ENCODE data around the gene DDA1. TPM values are rescaled to one million over a fixed set of nuclear protein-coding genes. Genes with fewer than 3 reads are reported as not detected.

DDA1 gene
- total RNA-seq, 1 experiment from 2014 or later, result 72.5 TPM

GRCh38 chr19:17303167-17303939, 6.0 kb upstream of the DDA1 start, which contains the start of gene ABHD8:
ABHD8 (minus strand) TSS chr19:17303425; CDS start chr19:17301616, 1,809 bp downstream.
- POLR2A ChIA-PET (ENCODE audit: unreplicated experiment), result no interaction called here
- Histone ChIP-seq H3K4me1 (replicated peaks; ENCODE audit: insufficient read depth) (peaks cover 39% of the 10 kb centered on the region), H4K20me1 (ENCODE audit: insufficient read depth) (no peaks in the 10 kb centered on the region), H3K27ac (no peak within 1 kb of the TSS), H3K36me3 (ENCODE audit: low read depth) (no peaks in the 10 kb centered on the region), H3K4me3 (peak within 1 kb of the TSS; percentile 67), H3F3A (ENCODE audit: insufficient read depth, low read depth) (peaks cover 33% of the 10 kb centered on the region), H3K4me2 (peak within 1 kb of the TSS; percentile 90), H2AFZ (peak within 1 kb of the TSS; percentile 73), H3K79me2 (ENCODE audit: low read depth) (peaks cover 49% of the 10 kb centered on the region), H3K27me3 (ENCODE audit: insufficient read depth, low read depth) (no peaks in the 10 kb centered on the region), H3K9me2 (ENCODE audit: insufficient read depth) (no peaks in the 10 kb centered on the region), H3K9me3 (ENCODE audit: insufficient read depth, low read depth) (no peaks in the 10 kb centered on the region)
- CTCF ChIA-PET, result interaction anchor here (0.6 kb wide), 1 partner anchor 556 kb away, joined by 6 read pairs; no protein-coding TSS in a partner anchor
- no peak for TF ChIP-seq EZH2 (IDR thresholded peaks at IDR 0.05; ENCODE audit: low read depth)
- TF ChIP-seq, protein P1, sequence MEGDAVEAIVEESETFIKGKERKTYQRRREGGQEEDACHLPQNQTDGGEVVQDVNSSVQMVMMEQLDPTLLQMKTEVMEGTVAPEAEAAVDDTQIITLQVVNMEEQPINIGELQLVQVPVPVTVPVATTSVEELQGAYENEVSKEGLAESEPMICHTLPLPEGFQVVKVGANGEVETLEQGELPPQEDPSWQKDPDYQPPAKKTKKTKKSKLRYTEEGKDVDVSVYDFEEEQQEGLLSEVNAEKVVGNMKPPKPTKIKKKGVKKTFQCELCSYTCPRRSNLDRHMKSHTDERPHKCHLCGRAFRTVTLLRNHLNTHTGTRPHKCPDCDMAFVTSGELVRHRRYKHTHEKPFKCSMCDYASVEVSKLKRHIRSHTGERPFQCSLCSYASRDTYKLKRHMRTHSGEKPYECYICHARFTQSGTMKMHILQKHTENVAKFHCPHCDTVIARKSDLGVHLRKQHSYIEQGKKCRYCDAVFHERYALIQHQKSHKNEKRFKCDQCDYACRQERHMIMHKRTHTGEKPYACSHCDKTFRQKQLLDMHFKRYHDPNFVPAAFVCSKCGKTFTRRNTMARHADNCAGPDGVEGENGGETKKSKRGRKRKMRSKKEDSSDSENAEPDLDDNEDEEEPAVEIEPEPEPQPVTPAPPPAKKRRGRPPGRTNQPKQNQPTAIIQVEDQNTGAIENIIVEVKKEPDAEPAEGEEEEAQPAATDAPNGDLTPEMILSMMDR (conservative IDR thresholded peaks at IDR 0.05), result peak; percentile 70
- DNase-seq, result peak; percentile 92 to 98
- no TSS peak for BruUV-seq (replicated peaks)
- intact Hi-C loops (cut with micrococcal nuclease; ENCODE audit: unreplicated experiment), result loop anchor here (10.0 kb wide), 1 partner anchor 589 kb away; the partner anchor contains the start of gene NWD1

- no peak for TF ChIP-seq EZH2 (IDR thresholded peaks at IDR 0.05; ENCODE audit: low read depth)
- TF ChIP-seq, protein P1 (conservative IDR thresholded peaks at IDR 0.05), result no peak
- intact Hi-C loops (cut with micrococcal nuclease; ENCODE audit: unreplicated experiment), result loop anchor here (2.0 to 10.0 kb wide), 2 partner anchors 83 to 589 kb away; partner anchors contain the start of gene NWD1
- peak overlapping the region; percentile 67; the same call in 1 of the 2 replicates for H3K4me3 ChIP-seq
- H3K27me3 ChIP-seq (ENCODE audit: insufficient read depth, low read depth), result no peaks in the 10 kb centered on the region
- no peaks in the 10 kb centered on the region for H3K36me3 ChIP-seq (ENCODE audit: low read depth)
- peaks cover 39% of the 10 kb centered on the region for H3K4me1 ChIP-seq (replicated peaks; ENCODE audit: insufficient read depth)
- peak overlapping the region; percentile 90 for H3K4me2 ChIP-seq
- H3F3A ChIP-seq (ENCODE audit: insufficient read depth, low read depth), result peaks cover 28% of the 10 kb centered on the region
- no peaks in the 10 kb centered on the region for H4K20me1 ChIP-seq (ENCODE audit: insufficient read depth)
- no peaks in the 10 kb centered on the region for H3K9me3 ChIP-seq (ENCODE audit: insufficient read depth, low read depth)
- CTCF ChIA-PET, result no interaction called here
- H2AFZ ChIP-seq, result no peak overlapping the region; the same call in 1 of the 2 replicates
- no peak for DNase-seq
- POLR2A ChIA-PET (ENCODE audit: unreplicated experiment), result no interaction called here
- peaks cover 47% of the 10 kb centered on the region for H3K79me2 ChIP-seq (ENCODE audit: low read depth)
- no peak overlapping the region for H3K27ac ChIP-seq
- no TSS peak for BruUV-seq (replicated peaks)
- H3K9me2 ChIP-seq (ENCODE audit: insufficient read depth), result no peaks in the 10 kb centered on the region
Observed at GRCh38 chr19:17303940-17304267, 5.5 kb upstream of the DDA1 start.

- H3K9me3 ChIP-seq (ENCODE audit: insufficient read depth, low read depth), result no peaks in the 10 kb centered on the region
- ChIA-PET CTCF (interaction anchor here (0.8 to 1.2 kb wide), 3 partner anchors 12 to 551 kb away, joined by 3 read pairs; no protein-coding TSS in a partner anchor), POLR2A (ENCODE audit: unreplicated experiment) (interaction anchor here (0.6 to 0.7 kb wide), 2 partner anchors 483 to 547 kb away, joined by 17 to 29 read pairs; no protein-coding TSS in a partner anchor)
- TF ChIP-seq EZH2 (IDR thresholded peaks at IDR 0.05; ENCODE audit: low read depth), result no peak
- TF ChIP-seq, protein P1 (conservative IDR thresholded peaks at IDR 0.05), result no peak
- H3K4me3 ChIP-seq, result no peak overlapping the region
- no TSS peak for BruUV-seq (replicated peaks)
- no peak for DNase-seq
- no peaks in the 10 kb centered on the region for H3K9me2 ChIP-seq (ENCODE audit: insufficient read depth)
- H3K27ac ChIP-seq, result no peak overlapping the region
- H3K27me3 ChIP-seq (ENCODE audit: insufficient read depth, low read depth), result no peaks in the 10 kb centered on the region
- H3K36me3 ChIP-seq (ENCODE audit: low read depth), result no peaks in the 10 kb centered on the region
- peaks cover 48% of the 10 kb centered on the region for H3K79me2 ChIP-seq (ENCODE audit: low read depth)
- intact Hi-C loops (cut with micrococcal nuclease; ENCODE audit: unreplicated experiment), result loop anchor here (1.0 to 10.0 kb wide), 4 partner anchors 22 to 628 kb away; partner anchors contain the start of genes CCDC124 and NWD1
- peaks cover 39% of the 10 kb centered on the region for H3K4me1 ChIP-seq (replicated peaks; ENCODE audit: insufficient read depth)
- H3F3A ChIP-seq (ENCODE audit: insufficient read depth, low read depth), result peaks cover 22% of the 10 kb centered on the region
- no peaks in the 10 kb centered on the region for H4K20me1 ChIP-seq (ENCODE audit: insufficient read depth)
- H2AFZ ChIP-seq, result no peak overlapping the region
- H3K4me2 ChIP-seq, result peak overlapping the region; percentile 46
Observed at GRCh38 chr19:17304386-17305215, 4.8 kb upstream of the DDA1 start.

Measured in PC-9 (cell line).